Ishikawa (cell line): ENCODE data around the gene SPPL2A.

ENCODE experiments used
- CEBPB ChIP-seq: IDR thresholded peaks from 2 replicates; pipeline ENCODE4 v1.6.1; 2012
- CREB1 ChIP-seq: IDR thresholded peaks from 2 replicates; pipeline ENCODE4 v1.6.1; 2012; ENCODE audit warnings: low read depth
- EGR1 ChIP-seq: IDR thresholded peaks from 2 replicates; pipeline ENCODE4 v1.6.1; 2012
- EP300 ChIP-seq: IDR thresholded peaks from 2 replicates; pipeline ENCODE4 v1.6.1; 2012; ENCODE audit warnings: borderline replicate concordance
- FOXM1 ChIP-seq: IDR thresholded peaks from 2 replicates; pipeline ENCODE4 v1.6.1; 2012; ENCODE audit warnings: low read depth, borderline replicate concordance
- MAX ChIP-seq: IDR thresholded peaks from 2 replicates; pipeline ENCODE4 v1.6.1; 2012
- NFIC ChIP-seq: IDR thresholded peaks from 2 replicates; pipeline ENCODE4 v1.6.1; 2012
- RAD21 ChIP-seq: IDR thresholded peaks from 2 replicates; pipeline ENCODE4 v1.6.1; 2012; ENCODE audit warnings: low read depth
- REST ChIP-seq: IDR thresholded peaks from 2 replicates; pipeline ENCODE4 v1.6.1; 2012; ENCODE audit warnings: low read depth, mild to moderate bottlenecking
- TAF1 ChIP-seq: IDR thresholded peaks from 2 replicates; pipeline ENCODE4 v1.6.1; 2012; ENCODE audit warnings: low read depth, mild to moderate bottlenecking
- TCF12 ChIP-seq: IDR thresholded peaks from 2 replicates; pipeline ENCODE4 v1.6.1; 2012; ENCODE audit warnings: low read depth
- TEAD4 ChIP-seq: IDR thresholded peaks from 2 replicates; pipeline ENCODE4 v1.6.1; 2012
- YY1 ChIP-seq: IDR thresholded peaks from 2 replicates; pipeline ENCODE4 v1.6.1; 2012; ENCODE audit warnings: low read depth
- ZBTB7A ChIP-seq: IDR thresholded peaks from 2 replicates; pipeline ENCODE4 v1.6.1; 2012; ENCODE audit warnings: low read depth
- TF ChIP-seq, protein P1 (sequence below): IDR thresholded peaks from 2 replicates; pipeline ENCODE4 v1.6.1; 2012

SPPL2A gene

GRCh38 chr15:50710585-50710984, 54.9 kb downstream of the SPPL2A start:
- TF ChIP-seq EGR1: no peak
- TF ChIP-seq RAD21: no peak
- TF ChIP-seq, protein P1, sequence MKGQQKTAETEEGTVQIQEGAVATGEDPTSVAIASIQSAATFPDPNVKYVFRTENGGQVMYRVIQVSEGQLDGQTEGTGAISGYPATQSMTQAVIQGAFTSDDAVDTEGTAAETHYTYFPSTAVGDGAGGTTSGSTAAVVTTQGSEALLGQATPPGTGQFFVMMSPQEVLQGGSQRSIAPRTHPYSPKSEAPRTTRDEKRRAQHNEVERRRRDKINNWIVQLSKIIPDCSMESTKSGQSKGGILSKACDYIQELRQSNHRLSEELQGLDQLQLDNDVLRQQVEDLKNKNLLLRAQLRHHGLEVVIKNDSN: no peak
- TF ChIP-seq FOXM1: no peak
- TF ChIP-seq EP300: no peak
- no peak for TF ChIP-seq ZBTB7A
- TF ChIP-seq TCF12: no peak
- TF ChIP-seq MAX: no peak
- TF ChIP-seq CEBPB: no peak
- TF ChIP-seq TEAD4: no peak
- TF ChIP-seq NFIC: no peak
- TF ChIP-seq CREB1: no peak
- no peak for TF ChIP-seq YY1
- TF ChIP-seq REST: no peak
- no peak for TF ChIP-seq TAF1

- no peak for TF ChIP-seq TCF12
- TF ChIP-seq MAX: no peak
These were observed 57.6 kb downstream of the SPPL2A start for GRCh38 chr15:50707878-50708427.

DNA sequence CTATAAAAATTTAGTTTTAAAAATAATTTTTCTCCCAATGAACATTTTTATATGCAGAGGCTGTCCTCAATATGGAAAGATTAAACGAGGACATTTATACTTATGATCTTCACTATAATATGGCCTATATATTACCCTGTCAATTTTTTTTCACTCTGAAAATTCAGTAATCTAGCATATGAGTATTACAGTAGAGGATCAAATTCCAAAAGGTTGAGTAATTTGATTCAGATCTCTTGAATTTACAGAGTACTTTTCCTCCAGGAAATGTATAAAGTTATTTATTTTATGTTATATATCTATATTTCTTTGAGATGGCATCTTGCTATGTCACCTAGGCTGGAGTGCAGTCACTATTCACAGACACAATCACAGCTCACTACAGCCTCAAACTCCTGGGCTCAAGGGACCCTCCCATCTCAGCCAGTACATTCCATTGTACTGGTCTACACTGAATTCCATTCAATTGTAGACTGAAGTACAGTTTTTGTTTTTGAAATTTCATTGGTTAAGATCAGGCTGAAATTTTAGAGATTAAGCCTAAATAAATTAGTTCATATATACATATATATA, 62.7 kb downstream of the SPPL2A start:
- no peak for TF ChIP-seq REST
- TF ChIP-seq, protein P1: no peak
- no peak for TF ChIP-seq NFIC
- no peak for TF ChIP-seq ZBTB7A
- no peak for TF ChIP-seq MAX

DNA sequence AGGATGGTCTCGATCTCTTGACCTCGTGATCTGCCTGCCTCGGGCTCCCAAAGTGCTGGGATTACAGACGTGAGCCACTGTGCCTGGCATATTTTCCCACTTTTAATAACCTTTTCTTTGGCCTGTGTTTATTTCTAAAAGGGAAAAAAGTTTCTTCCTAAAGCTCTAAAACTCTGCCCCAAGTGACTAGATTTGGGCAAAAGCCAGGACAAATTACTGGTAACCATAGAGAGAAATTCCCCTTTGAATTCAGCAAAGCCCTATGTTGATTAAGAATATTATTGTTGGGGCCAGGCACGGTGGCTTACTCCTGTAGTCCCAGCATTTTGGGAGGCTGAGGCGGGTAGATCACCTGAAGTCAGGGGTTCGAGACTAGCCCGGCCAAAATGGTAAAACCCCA, 67.4 kb downstream of the SPPL2A start:
- no peak for TF ChIP-seq TAF1
- TF ChIP-seq, protein P1: no peak

DNA sequence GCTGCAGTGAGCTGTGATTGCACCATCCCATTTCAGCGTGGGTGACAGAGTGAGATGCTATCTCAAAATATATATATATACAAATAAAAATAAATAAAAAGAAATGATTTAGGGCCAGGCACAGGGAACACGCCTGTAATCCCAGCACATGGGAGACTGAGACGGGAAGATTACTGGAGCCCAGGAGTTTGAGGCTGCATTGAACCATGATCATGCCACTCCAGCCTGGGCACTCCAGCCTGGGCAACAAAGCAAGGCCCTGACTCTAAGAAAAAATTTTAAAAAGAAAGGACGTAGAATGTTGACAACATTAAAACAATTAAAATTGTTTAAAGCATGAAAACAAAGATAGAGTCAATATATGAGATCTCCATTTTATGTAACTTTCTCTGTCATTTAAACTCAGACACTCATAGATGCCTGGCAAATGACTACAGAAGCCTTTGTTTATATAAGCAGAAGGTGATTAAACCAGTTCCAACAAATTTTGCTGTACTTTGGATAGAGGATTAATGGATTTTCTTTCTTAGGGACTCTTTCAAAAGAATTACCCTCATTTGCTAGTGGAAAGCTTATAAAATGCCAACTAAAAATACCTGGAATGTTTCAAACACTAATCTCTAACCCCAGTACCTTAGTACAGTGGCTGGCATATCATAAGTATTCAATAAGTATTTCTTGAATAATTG, 68.3 kb downstream of the SPPL2A start:
- TF ChIP-seq CREB1 (no peak), TAF1 (no peak), EGR1 (no peak), YY1 (no peak), EP300 (no peak), TCF12 (no peak), TEAD4 (no peak), REST (no peak), CEBPB (no peak), FOXM1 (no peak), MAX (no peak), RAD21 (no peak), ZBTB7A (no peak), NFIC (no peak)
- TF ChIP-seq, protein P1: no peak
